Prostate gland (tissue), 2 donors: ENCODE measurements around the gene TRAPPC12.

ENCODE experiments used
- CTCF ChIP-seq, 4 experiments: fragments of 200-600 bp in 2 of 4; fragments of 450-650 bp in 2 of 4; sonication (generic) in 2 of 4; IDR thresholded peaks; 1 replicate in 3 of 4; 2 replicates in 1 of 4; pipeline ENCODE4 v1.5.1; 2016 to 2019; ENCODE audit warnings: antibody characterized with exemption in 4 of 4, mild to moderate bottlenecking in 2 of 4, moderate library complexity in 2 of 4
- POLR2A ChIP-seq: fragments of 450-650 bp; IDR thresholded peaks from one replicate; pipeline ENCODE4 v1.6.1; 2016; ENCODE audit warnings: antibody characterized with exemption, mild to moderate bottlenecking

- TF ChIP-seq CTCF (IDR thresholded peaks at IDR 0.05) (no peak), POLR2A (no peak)
Measured at GRCh38 chr2:3488855-3489763, 109.6 kb downstream of the TRAPPC12 start.
